Stimulated activated CD8-positive, alpha-beta memory T cell treated with anti-CD3 and anti-CD28 coated beads, Interleukin-15, amount 100 ng/mL, for 4 hours (primary cell): Measurements from ENCODE around the gene CSRP3.
A peak's percentile ranks its signal among the peaks of the same experiment; 100 is the strongest.

ENCODE experiments used
- DNase-seq, 2 donors: peaks; one replicate each; pipeline ENCODE4 v3.0.0-alpha.2; 2020; ENCODE audit warnings: low read depth in 2 of 2

The CSRP3 gene

GRCh38 chr11:19201737-19202605 is at the start of gene CSRP3:
CSRP3 (minus strand) TSS chr11:19201983; CDS start chr11:19192448, 9,535 bp downstream.
- no peak for DNase-seq

- no peak for DNase-seq
Observed at GRCh38 chr11:19251577-19251976, 49.8 kb upstream of the CSRP3 start.

- no peak for DNase-seq
Observed at GRCh38 chr11:19246816-19247215, 45.0 kb upstream of the CSRP3 start.

- no peak for DNase-seq
Observed at GRCh38 chr11:19245351-19245750, 43.6 kb upstream of the CSRP3 start.

- DNase-seq: no peak
Observed at GRCh38 chr11:19244621-19245020, 42.8 kb upstream of the CSRP3 start.

- no peak for DNase-seq
Observed at GRCh38 chr11:19244084-19244483, 42.3 kb upstream of the CSRP3 start.

- DNase-seq: no peak
Observed at GRCh38 chr11:19243613-19244012, 41.8 kb upstream of the CSRP3 start.

- no peak for DNase-seq
Observed at GRCh38 chr11:19243143-19243542, 41.4 kb upstream of the CSRP3 start.

GRCh38 chr11:19242179-19242932 is 40.6 kb upstream of the CSRP3 start:
- DNase-seq: no peak

- DNase-seq: no peak
Observed at GRCh38 chr11:19241260-19242178, 39.7 kb upstream of the CSRP3 start.

- peak; percentile 58 to 67 for DNase-seq
Observed at GRCh38 chr11:19240420-19241259, 38.9 kb upstream of the CSRP3 start, which contains the start of gene E2F8. E2F8 (minus strand) TSS chr11:19240945; CDS start chr11:19240121, 824 bp downstream.

GRCh38 chr11:19239039-19239438 is 37.3 kb upstream of the CSRP3 start:
- DNase-seq: no peak

GRCh38 chr11:19237813-19238212 is 36.0 kb upstream of the CSRP3 start:
- DNase-seq: no peak

- DNase-seq: no peak
Observed at GRCh38 chr11:19237381-19237780, 35.6 kb upstream of the CSRP3 start.

- no peak for DNase-seq
Observed at GRCh38 chr11:19234231-19234817, 32.5 kb upstream of the CSRP3 start.

- no peak for DNase-seq
Observed at GRCh38 chr11:19232910-19233503, 31.2 kb upstream of the CSRP3 start.

GRCh38 chr11:19229671-19230070 is 27.9 kb upstream of the CSRP3 start:
- no peak for DNase-seq

GRCh38 chr11:19228968-19229367 is 27.2 kb upstream of the CSRP3 start:
- no peak for DNase-seq

GRCh38 chr11:19226378-19227195 is 24.8 kb upstream of the CSRP3 start:
- no peak for DNase-seq
